H1 (cell line): ENCODE measurements around the gene UBE2E2. TPM values are rescaled to one million over a fixed set of nuclear protein-coding genes. Genes with fewer than 3 reads are reported as not detected.

Experiments
- MAFK ChIP-seq: IDR thresholded peaks from 2 replicates; pipeline ENCODE4 v1.6.1; 2012; ENCODE audit warnings: low read depth, mild to moderate bottlenecking, improper control_type of control experiment, low read length
- NANOG ChIP-seq: IDR thresholded peaks from 2 replicates; pipeline ENCODE4 v1.6.1; 2011; ENCODE audit warnings: low read length, low read depth, mild to moderate bottlenecking, inconsistent platforms; ENCODE audit not compliant: insufficient read depth, poor library complexity, severe bottlenecking
- TAF1 ChIP-seq: IDR thresholded peaks from 2 replicates; pipeline ENCODE4 v1.6.1; 2011; ENCODE audit warnings: mild to moderate bottlenecking, low read depth, low read length
- polyA plus RNA-seq, 7 experiments: library from polyadenylated mRNA; depleted of rRNA in 3 of 7; stranded (reverse) in 5 of 7; unstranded in 2 of 7; fragments of >200 nt in 5 of 7; fragments of 200-250 nt in 2 of 7; gene quantifications; 1 replicate in 5 of 7; 2 replicates in 1 of 7; 4 replicates in 1 of 7; pipeline versions ENCODE4 v1.2.1 to v1.2.3, GENCODE V29; 2011 to 2013; ENCODE audit warnings: missing spikeins in 2 of 7, mixed read lengths in 2 of 7
- total RNA-seq: library from RNA; stranded (reverse); fragmentation: NEBNext Ultra II Directional; extraction: Animal tissue kit (Norgen Biotek cat#: 25700); gene quantifications from 2 replicates; pipeline ENCODE4 v1.2.1, GENCODE V29; 2021
- TF ChIP-seq, protein P1 (sequence below): IDR thresholded peaks from 2 replicates; pipeline ENCODE4 v1.6.1; 2011; ENCODE audit warnings: low read length, improper control_type of control experiment

UBE2E2 gene
- total and polyA plus RNA-seq, 2 of the 8 experiments (the other 6 are each of a cell fraction or from before 2014, with no cell fraction given), result 57.6 to 70.6 TPM

DNA sequence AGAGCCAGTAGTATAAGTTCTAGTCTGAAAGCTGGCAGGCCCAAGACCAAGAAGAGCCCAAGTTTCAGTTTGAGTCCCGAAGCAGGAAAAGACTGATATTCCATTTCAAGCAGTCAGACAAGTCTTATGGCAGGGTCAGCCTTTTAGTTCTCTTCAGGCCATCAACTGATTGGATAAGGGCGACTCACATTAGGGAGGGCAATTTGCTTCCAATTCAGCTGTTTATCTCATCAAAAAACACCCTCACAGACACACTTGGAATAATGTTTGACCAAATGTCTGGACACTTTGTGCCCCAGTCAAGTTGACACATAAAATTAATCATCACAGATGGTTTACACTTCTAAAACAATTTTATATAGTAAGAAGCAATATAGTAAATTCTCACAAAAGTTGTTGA lies 69.7 kb downstream of the UBE2E2 start (continued):
- TF ChIP-seq, protein P1, sequence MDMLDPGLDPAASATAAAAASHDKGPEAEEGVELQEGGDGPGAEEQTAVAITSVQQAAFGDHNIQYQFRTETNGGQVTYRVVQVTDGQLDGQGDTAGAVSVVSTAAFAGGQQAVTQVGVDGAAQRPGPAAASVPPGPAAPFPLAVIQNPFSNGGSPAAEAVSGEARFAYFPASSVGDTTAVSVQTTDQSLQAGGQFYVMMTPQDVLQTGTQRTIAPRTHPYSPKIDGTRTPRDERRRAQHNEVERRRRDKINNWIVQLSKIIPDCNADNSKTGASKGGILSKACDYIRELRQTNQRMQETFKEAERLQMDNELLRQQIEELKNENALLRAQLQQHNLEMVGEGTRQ, result no peak
- TF ChIP-seq NANOG (no peak), TAF1 (no peak), MAFK (no peak)
